ENCODE results near the gene SYCN.

- TF ChIP-seq EZH2 (IDR thresholded peaks at IDR 0.05; ENCODE audit: borderline replicate concordance, insufficient read depth, low read depth, low read length, poor library complexity, severe bottlenecking): no peak
- TF ChIP-seq, protein P1, sequence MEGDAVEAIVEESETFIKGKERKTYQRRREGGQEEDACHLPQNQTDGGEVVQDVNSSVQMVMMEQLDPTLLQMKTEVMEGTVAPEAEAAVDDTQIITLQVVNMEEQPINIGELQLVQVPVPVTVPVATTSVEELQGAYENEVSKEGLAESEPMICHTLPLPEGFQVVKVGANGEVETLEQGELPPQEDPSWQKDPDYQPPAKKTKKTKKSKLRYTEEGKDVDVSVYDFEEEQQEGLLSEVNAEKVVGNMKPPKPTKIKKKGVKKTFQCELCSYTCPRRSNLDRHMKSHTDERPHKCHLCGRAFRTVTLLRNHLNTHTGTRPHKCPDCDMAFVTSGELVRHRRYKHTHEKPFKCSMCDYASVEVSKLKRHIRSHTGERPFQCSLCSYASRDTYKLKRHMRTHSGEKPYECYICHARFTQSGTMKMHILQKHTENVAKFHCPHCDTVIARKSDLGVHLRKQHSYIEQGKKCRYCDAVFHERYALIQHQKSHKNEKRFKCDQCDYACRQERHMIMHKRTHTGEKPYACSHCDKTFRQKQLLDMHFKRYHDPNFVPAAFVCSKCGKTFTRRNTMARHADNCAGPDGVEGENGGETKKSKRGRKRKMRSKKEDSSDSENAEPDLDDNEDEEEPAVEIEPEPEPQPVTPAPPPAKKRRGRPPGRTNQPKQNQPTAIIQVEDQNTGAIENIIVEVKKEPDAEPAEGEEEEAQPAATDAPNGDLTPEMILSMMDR (IDR thresholded peaks at IDR 0.05): no peak
Measured at GRCh38 chr19:39251846-39252245, 47.8 kb upstream of the SYCN start.
